Type B pancreatic cell (in vitro differentiated cells): Measurements from ENCODE around the gene PRR11. TPM values are rescaled to one million over a fixed set of nuclear protein-coding genes. Genes with fewer than 3 reads are reported as not detected.

ENCODE experiments used
- DNase-seq: peaks from one replicate; pipeline ENCODE4 v3.0.0; 2021; ENCODE audit warnings: mixed read lengths; ENCODE audit not compliant: unreplicated experiment; ENCODE audit errors: extremely low spot score
- H3K27ac Mint-ChIP-seq: 2 replicates; pipeline ENCODE4 v1.8.0; 2021; ENCODE audit warnings: mild to moderate bottlenecking, mixed read lengths
- H3K27me3 Mint-ChIP-seq: 2 replicates; pipeline ENCODE4 v1.8.0; 2021; ENCODE audit warnings: mixed read lengths
- H3K36me3 Mint-ChIP-seq: 2 replicates; pipeline ENCODE4 v1.8.0; 2021; ENCODE audit warnings: mixed read lengths
- H3K4me1 Mint-ChIP-seq: one replicate; pipeline ENCODE4 v1.8.0; 2021; ENCODE audit warnings: mixed read lengths; ENCODE audit not compliant: unreplicated experiment
- H3K4me3 Mint-ChIP-seq: 2 replicates; pipeline ENCODE4 v1.8.0; 2021; ENCODE audit warnings: mild to moderate bottlenecking, mixed read lengths
- H3K9me3 Mint-ChIP-seq: 2 replicates; pipeline ENCODE4 v1.8.0; 2021; ENCODE audit warnings: mixed read lengths
- CTCF ChIP-seq: fragments of 200-600 bp; sonication (generic); conservative IDR thresholded peaks from 2 replicates; pipeline ENCODE4 v1.5.0; 2021; ENCODE audit warnings: antibody characterized with exemption, mild to moderate bottlenecking
- microRNA-seq: library from miRNA; unstranded; fragments of <30 nt; microRNA quantifications from one replicate; pipeline ENCODE4, GENCODE V29; 2020
- total RNA-seq: library from RNA; stranded (reverse); gene quantifications from 2 replicates; pipeline ENCODE4 v1.2.1, GENCODE V29; 2021; ENCODE audit warnings: low replicate concordance

Gene PRR11
- total RNA-seq, 1 donor from 2014 or later, result 43.9 TPM

- no peaks in the 10 kb centered on the region for H3K9me3 Mint-ChIP-seq
- H3K27ac Mint-ChIP-seq, result no peak overlapping the region
- no peak for TF ChIP-seq CTCF
- H3K36me3 Mint-ChIP-seq, result no peaks in the 10 kb centered on the region
- DNase-seq, result no peak
- no peaks in the 10 kb centered on the region for H3K27me3 Mint-ChIP-seq
- H3K4me3 Mint-ChIP-seq, result no peak overlapping the region
- H3K4me1 Mint-ChIP-seq, result no peaks in the 10 kb centered on the region
Measured at GRCh38 chr17:59238906-59239305, 83.4 kb downstream of the PRR11 start.

GRCh38 chr17:59244081-59244480, 88.5 kb downstream of the PRR11 start:
- H3K9me3 Mint-ChIP-seq, result no peaks in the 10 kb centered on the region
- no peaks in the 10 kb centered on the region for H3K27me3 Mint-ChIP-seq
- no peak for DNase-seq
- TF ChIP-seq CTCF, result no peak
- no peaks in the 10 kb centered on the region for H3K4me1 Mint-ChIP-seq
- H3K27ac Mint-ChIP-seq, result no peak overlapping the region
- H3K4me3 Mint-ChIP-seq, result no peak overlapping the region
- H3K36me3 Mint-ChIP-seq, result no peaks in the 10 kb centered on the region

Small RNAs within 50 kb of the gene (microRNA-seq; reads per million reads assigned to microRNA genes)
- gene MIR301A (525 reads per million, percentile 78 among the genes with 10 or more reads in this experiment), gene MIR454 (3,037 reads per million, percentile 89 among the genes with 10 or more reads in this experiment)

Other genes with a start within 250 kb of the PRR11 start
- gene TRIM37, start 48.9 kb upstream of the PRR11 start, total RNA-seq, result 16.4 and 25.1 TPM in 2 replicates
- 67.9 and 78.4 TPM in 2 replicates for gene SKA2, start 560 bp upstream of the PRR11 start, total RNA-seq
- 17.3 and 20.2 TPM in 2 replicates for gene SMG8, start 54.3 kb downstream of the PRR11 start, total RNA-seq
- gene GDPD1, start 64.8 kb downstream of the PRR11 start, total RNA-seq, result 8.0 and 8.4 TPM in 2 replicates
- gene YPEL2, start 175.9 kb downstream of the PRR11 start, total RNA-seq, result 11.0 and 14.7 TPM in 2 replicates